Measurements from ENCODE around the gene THAP10.
"Not testable (repeated sequence)": the region's sequence is repeated elsewhere in the genome, so short reads cannot be mapped to it uniquely, and the experiment has no call there.

The THAP10 gene

DNA sequence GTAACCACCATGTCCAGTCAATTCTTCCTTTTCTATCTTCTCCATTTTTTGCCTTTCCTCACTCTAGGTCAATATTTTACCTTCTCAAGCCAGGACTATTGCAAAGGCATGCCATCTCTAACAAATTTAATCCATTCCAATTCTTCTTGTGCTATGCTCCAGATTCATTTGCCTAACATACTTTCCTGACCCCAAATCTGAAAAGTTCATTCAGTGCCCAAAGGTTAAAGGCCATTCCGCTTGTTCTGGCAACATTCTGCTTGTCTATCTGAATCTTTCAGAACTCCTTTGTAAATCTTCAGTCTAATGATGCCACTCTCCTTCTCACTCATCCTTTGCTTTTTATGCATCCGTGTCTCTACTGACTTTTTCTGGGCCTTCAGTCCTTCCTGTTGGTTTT, 15.6 kb downstream of the THAP10 start:
- DNase-seq (ENCODE audit: low spot score) = no peak

DNA sequence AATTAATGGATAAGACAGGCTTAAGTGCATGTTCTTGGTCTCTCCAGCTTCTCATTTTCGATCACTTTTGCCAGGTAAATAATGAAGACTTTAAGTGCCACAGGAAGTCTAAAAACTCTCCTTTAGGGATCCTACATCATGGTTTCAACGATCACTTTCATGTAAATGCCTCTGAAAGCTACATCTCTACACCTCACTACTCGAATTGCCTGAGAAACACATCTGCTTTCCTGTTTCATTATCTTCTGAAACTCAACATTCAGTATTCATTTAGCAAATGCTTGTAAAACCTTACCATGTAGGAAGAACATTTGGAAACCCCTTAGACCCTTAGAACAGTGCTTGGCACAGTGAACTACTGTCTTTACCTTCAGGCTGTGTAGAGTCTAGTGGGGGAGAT, 16.2 kb downstream of the THAP10 start:
- no peak for DNase-seq (ENCODE audit: low spot score)

DNA sequence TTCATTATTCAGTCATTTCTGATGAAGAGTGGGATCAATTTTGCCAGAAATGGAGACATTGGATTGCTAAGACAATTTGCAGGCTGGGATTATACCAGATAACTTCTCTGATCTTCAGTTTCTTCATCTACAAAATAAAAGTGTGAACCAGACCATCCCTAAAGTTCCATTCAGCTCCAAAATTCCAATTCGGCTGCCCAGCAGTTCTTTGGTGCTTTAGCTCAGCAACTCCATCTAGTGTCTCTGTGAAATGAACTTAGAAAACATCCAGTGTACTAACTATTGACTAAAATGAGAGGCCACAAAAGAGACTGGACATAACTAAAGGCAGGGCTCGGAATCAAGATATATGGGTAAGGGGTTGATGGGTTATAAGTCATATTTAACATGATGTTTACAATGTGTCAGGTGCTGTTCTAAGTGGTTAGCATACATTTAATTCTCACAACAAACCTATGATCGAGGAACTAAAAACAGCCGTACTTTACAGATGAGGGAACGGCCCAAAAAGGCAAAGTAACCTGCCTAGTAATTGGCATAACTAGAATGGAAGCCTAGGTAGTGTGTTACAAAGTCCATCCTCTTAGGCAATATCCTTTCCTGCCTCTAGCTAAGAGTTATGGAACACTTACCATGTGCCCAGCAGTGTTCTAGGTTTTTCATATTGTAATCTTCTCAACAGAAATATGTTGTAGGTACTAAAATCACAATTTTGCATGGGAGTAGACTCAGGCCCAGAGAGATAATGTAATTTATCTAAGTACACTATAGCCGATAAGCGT, 17.0 kb downstream of the THAP10 start:
- peak; percentile 62 for DNase-seq (ENCODE audit: low spot score)

DNA sequence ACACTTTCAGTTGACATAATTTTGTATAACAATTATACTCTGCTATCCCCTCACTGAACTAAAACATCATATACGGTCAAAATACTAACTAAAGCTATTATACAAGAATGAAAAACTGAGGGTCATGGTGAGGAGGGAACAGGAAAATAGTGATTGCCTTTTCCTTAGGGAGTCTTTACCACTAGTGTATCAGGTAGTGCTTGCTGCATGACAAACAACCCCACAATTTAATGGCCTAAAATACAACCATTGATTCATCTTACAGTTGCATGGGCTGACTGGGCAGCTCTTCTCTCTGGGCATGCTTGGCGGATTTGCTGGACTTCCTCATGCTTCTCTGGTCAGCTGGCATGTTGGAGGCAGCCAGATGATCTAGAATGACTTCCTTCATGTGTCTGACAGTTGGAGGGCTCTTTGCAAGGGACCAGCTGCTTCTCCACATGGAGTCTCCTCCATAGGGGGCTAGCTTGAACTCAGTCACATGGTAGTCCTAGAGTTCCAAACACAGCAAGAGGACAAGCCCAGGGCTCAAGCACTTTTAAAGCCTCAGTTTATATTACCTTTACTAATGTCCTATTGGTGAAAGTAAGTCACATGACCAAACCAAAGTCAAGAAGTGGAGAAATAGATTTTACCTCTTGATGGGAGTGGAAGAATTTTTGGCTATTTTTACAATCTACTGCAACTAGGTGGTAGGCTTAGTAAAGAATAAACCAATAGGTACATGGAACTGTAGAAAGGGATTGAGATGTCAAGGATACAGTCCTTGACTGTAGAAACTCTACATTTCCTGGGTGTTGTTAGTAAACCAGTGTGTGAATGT, 18.8 kb downstream of the THAP10 start:
- DNase-seq (ENCODE audit: low spot score) = no peak

DNA sequence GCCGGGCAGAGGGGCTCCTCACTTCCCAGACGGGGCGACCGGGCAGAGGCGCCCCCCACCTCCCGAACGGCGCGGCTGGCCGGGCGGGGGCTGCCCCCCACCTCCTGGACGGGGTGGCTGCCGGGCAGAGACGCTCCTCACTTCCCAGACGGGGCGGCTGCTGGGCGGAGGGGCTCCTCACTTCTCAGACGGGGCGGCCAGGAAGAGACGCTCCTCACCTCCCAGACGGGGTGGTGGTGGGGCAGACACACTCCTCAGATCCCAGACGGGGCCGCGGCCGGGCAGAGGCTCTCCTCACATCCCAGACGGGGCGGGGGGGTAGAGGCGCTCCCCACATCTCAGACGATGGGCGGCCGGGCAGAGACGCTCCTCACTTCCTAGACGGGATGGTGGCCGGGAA, 20.7 kb downstream of the THAP10 start:
- not testable (repeated sequence) for DNase-seq (ENCODE audit: low spot score)

DNA sequence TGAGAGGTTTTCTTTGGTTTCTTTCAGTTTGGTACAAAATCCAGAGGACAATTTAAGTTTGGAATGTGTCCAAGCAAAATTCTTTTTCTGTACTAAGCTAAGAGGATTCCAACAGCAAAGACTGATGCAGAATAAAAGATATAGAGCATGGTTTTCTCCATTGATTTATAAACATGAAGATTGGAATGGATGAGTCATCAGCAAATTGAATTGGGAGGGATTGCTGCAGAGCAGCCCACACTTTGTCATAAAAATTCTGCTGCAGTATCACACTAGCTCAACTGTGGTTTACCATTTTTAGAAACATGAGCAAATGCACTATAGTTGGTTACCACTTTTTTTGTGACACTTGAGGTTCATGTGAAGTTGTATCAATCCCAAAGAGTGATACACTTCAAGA, 22.2 kb downstream of the THAP10 start:
- DNase-seq (ENCODE audit: low spot score) = peak; percentile 66

DNA sequence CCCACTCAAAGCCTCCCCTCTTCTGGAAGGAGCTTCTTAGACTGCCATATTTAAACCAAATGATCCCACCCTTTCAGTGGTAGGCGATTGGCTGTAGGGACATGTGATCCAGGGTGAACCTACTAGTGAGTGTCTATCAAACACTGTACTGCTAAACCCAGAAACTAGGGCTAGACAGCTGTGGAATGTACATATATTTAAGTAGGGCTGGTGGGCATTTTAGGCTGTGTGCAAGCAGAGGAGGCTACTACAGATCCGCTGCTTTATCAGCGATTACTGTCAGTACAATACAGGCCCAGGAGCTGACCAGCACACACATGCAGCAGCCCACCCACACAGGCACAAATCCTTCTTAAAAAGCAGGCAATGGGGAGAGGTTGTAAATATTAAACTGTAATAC, 22.9 kb downstream of the THAP10 start:
- no peak for DNase-seq (ENCODE audit: low spot score)

DNA sequence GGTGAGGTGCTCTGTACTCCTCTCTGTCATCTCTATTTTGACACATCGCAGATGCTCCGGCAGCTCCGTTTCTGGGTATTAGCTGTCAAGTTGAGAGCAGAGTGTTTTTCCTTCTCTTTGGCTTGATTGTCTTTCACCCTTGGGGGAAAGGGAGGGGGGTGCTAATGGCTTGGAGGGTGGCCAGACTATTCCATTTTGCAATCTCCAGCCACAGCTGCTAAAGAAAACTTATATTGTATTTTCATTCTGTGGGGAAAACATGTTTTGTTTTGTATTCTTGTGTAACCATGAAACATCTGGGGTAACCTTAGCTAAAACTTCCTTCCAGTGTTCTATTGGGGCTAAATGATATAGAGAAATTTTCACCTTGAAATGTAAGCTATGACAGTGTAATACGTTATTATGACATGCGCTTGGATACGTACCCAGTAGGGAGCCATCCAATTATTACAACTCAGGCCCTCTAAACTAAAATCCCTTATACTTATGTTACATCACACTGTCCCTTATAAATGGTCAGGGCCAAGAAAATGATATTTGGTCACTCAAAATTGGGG, 24.2 kb downstream of the THAP10 start:
- peak; percentile 27 for DNase-seq (ENCODE audit: low spot score)

DNA sequence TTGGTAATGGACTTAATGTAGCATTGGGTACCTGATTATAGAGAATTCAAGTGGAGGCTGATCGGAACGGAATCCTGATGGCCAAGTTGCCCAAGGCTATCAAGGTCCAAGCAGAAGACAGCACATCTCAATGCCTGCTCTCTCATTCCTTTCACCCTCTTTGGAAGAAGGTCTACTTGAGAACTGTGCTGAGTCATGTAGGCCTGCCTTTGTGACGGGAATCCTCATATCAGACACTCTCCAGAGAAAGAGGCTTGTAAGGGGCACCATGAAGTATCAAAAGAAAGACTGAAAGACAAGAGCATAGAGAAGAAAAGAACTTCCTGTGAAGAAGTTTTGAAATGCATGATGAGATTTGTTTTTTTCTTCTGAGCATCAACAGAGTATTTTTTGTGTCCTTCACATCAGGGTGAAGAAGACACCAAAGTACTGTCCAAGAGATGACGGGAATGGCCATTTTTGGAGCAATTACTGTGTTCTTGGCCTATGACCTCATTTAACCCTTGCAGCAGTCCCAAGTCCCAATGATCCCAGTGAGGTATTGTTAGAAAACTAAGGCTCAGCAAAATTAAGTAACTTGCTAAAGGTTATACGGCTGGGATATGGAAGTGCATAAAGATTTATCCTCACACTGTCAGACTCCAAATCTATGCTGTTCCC, 25.1 kb downstream of the THAP10 start:
- DNase-seq (ENCODE audit: low spot score) = no peak

DNA sequence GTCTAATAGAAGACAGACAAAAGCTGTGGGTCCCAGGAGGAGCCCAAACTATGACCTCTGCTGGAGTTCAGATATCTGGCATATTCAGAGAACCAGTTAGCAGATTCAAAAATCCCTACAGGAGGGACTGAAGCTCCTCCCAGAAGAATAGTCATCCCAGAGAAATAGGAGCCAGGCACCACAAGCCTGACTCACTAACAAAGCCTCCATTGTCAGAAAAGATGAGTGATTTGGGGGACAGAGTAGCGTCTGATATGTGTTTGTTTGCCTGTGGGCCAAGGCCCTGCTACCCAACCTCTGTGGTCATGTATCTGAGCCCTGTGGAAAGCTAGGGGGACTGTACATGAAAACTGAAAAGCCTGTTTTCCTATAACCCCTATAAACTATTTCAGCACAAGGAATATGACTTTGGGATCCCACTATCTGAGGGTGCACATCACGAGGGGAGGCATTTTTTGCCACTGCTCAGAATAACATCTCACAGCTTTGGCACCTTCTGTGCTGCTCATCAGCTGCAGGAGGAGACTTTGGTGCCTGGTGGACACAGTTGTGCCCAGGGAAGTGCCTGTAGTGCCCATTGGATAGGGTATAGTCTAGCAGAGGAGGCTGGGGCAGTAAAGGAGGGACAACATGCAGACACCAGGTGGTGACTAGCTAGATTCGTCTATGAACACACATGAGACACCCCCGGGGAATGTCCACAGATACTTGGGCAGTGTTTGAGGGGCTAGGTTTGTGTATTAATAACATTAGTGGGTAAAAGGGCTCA, 28.6 kb downstream of the THAP10 start:
- DNase-seq (ENCODE audit: low spot score) = peak; percentile 80

DNA sequence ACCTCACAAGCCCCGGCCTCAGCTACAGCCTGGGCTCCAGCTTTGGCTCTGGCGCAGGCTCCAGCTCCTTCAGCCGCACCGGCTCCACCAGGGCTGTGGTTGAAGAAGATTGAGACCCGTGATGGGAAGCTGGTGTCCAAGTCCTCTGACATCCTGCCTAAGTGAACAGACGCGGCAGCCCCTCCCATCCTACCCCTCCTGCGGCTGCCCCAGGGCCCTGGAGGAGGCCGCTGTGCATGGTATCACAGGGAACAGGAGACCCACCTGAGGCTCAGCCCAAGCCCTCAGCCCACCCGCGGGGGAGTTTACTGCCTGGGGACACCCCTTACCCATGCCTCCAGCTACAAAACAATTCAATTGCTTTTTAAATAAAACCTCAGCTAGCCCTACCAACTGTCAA, 32.2 kb downstream of the THAP10 start:
- DNase-seq (ENCODE audit: low spot score) = no peak

DNA sequence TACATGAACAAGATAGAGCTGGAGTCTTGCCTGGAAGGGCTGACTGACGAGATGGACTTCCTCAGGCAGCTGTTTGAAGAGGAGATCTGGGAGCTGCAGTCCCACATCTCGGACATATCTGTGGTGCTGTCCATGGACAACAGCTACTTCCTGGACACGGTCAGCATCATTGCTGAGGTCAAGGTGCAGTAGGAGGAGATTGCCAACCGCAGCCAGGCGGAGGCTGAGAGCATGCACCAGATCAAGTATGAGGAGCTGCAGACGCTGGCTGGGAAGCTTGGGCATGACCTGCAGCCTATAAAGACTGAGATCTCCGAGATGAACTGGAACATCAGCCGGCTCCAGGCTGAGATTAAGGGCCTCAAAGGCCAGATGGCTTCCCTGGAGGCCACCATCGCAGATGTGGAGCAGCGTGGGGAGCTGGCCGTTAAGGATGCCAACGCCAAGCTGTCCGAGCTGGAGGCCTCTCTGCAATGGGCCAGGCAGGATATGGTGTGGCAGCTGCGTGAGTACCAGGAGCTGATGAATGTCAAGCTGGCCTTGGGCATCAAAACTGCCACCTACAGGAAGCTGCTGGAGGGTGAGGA, 32.8 kb downstream of the THAP10 start:
- no peak for DNase-seq (ENCODE audit: low spot score)

DNA sequence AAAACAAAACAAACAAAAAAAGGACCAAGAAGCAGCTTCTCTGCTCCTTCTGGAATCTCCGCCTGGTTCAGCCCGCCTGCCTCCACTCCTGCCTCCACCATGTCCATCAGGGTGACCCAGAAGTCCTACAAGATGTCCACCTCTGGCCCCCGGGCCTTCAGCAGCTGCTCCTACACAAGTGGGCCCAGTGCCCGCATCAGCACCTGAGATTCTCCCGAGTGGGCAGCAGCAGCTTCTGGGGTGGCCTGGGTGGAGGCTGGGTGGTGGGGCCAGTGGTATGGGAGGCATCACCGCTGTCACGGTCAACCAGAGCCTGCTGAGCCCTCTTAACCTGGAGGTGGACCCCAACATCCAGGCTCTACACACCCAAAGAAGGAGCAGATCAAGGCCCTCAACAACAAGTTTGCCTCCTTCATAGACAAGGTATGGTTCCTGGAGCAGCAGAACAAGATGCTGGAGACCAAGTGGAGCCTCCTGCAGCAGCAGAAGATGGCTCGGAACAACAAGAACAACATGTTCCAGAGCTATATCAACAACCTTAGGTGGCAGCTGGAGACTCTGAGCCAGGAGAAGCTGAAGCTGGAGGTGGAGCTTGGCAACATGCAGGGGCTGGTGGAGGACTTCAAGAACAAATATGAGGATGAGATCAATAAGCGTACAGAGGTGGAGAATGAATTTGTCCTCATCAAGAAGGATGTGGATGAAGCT, 33.5 kb downstream of the THAP10 start:
- DNase-seq (ENCODE audit: low spot score) = not testable (repeated sequence)

DNA sequence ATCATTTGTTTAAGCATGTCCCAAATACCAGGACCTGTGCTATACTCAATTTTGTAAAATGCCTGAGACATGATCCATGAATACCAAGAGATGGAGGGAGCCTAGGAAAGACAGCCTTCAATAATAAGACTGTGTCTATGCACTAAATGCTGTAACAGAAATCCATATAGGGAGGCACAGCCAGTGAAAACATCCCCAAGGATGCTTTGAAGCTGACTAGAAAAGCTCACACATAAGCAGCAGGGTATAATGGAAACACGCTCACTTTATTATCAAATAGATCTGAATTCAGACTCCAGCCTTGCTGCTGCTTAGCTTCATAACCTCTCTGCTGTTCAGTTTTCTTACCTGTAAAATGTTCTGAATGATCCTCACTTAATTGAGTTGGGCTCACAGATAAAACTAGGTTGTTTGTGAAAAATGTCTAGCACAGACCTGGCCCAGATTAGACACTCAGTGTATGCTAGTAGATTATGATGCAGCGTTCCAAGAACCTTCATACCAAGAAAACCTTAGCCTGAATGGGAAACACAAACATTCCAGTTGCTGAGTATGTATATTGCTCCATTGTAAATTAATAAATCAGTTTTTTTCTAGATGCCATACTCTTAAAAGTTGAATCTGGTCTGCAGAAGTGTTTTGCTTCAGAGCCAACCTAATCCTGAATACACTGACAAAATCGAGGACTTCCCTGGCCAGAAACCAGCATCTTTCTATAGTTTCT, 34.5 kb downstream of the THAP10 start:
- no peak for DNase-seq (ENCODE audit: low spot score)

DNA sequence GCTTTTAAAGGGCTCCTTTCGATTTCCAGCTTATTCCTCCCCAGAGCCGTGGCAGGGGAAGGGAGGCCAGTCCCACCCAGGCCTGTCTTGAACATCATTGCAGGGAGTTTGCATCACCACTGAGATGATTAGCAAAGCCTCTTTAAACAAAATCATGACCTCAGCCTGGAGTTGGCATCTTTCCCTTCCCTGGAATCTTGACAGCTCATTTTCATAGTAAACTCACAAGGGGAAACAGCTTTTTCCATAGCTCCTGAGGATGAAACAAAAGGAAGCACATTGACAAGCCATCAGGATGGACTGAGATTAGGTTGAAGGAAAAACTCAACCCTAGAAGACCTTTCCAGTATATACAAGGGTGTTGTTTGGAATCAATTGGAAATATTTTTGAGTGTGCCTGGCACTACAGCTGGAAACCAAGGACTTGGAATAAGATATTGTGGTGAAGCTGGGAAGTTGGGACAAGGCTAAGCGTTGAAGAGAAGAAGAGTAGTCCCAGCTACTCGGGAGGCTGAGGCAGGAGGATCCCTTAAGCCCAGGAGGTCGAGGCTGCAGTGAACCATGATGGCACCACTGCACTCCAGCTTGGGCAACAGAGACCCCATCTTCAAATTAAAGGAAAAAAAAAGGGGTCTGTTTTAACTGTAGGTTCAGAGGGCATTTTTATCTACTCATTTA, 35.2 kb downstream of the THAP10 start:
- peak; percentile 91 for DNase-seq (ENCODE audit: low spot score)

DNA sequence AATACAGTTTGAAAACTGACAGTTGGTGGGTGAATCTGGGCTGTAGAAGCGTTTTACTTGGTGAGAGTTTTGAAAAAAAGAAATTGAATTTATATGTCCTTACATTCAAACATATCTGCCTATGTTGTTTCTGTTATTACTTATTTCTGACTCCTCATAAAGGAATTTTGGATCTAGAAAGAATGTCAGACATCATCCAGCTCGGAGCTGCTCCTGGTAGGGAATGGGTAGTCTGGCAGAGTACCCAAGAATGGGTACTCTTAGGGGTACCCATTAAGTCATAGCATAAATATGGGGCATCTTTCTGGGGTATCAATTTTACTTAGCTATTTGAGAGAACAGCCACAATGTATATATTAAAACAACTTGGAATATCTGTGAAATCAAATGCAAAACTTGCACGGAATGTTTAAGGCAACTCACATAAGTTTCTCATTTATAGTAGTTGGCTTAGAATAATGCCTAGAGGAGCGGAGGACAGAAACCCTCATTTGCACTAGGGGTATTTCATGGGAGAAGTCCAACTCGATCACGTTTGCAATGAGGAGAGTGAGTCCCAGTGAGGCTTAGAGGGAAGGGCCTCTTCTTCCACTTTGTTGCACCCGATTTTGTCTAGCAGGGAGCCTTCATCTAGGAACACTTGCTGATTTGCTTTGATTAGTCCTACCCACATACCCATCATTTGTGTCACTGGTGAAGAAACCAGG, 35.9 kb downstream of the THAP10 start:
- peak; percentile 52 for DNase-seq (ENCODE audit: low spot score)

DNA sequence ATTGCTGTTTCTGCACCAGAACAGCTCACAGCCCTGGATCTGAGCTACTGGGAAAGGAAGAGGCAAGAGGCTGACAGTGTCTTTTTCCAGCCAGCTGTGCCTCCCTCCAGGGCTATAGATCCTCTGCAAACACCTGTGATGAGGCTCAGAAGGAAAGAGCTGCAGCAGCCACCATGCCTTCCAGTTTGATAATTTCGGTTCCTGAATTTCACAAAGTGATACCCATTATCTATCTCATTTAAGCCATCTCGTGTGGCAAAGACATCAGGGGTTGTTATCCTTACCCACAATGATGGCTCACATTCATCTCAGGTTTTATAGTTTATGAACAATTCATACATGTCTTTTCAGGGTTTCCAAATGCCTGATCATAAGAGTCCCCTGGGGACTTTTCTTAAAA, 36.5 kb downstream of the THAP10 start:
- no peak for DNase-seq (ENCODE audit: low spot score)

DNA sequence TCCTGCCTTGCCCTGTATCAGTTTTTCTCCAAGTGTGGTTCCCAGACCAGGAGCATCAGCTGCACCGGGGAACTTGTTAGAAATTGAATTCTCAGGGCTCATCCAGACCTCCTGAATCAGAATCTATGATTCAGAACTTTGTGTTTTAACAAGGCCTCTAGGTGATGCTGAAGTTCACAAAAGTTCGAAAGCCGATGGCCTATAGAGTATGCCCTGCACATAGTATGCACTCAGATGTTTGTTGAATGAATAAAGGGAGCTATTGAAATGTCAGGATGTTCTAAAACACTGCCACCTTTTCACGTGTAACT, 37.6 kb downstream of the THAP10 start:
- peak; percentile 44 for DNase-seq (ENCODE audit: low spot score)
